GM18858 (cell line): ENCODE results near the gene SF3A1.

ENCODE experiments used
- ATAC-seq: cut with Tn5 transposase; IDR thresholded peaks from one replicate; pipeline ENCODE4 v1.9.1; 2021; ENCODE audit not compliant: unreplicated experiment

The SF3A1 gene

DNA sequence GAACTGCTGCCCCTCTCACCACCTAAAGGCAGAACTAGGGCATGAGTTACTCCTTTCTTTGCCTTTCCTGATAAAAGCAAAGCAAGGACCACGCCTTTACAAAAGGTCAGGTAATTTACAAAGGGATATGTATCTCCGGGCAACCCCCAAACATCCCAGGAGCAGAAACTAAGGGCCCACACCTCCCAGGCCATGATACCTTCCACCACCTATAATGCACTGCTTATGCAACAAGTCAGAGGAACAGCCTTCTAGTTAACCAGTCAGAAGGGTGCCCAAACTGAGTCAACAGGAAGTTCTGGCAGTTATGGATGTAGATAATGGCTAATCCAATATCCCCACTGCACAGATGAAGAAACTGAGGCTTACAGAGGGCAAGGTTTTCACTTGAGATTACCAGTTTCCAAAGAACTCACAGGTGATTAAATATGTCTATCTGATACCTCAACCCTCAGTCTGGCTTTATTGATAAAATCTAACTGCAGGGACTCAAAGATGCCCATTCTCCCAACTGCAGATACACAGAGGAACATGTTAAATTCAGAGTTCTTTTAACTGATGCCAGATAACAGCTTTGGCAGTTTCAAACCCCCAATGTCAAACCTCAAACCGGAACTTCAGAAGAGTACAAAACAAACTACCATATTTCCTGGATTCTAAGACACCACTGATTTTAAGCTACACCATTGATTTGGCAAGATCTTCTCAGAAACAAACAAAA, 50.6 kb downstream of the SF3A1 start:
- no peak for ATAC-seq

DNA sequence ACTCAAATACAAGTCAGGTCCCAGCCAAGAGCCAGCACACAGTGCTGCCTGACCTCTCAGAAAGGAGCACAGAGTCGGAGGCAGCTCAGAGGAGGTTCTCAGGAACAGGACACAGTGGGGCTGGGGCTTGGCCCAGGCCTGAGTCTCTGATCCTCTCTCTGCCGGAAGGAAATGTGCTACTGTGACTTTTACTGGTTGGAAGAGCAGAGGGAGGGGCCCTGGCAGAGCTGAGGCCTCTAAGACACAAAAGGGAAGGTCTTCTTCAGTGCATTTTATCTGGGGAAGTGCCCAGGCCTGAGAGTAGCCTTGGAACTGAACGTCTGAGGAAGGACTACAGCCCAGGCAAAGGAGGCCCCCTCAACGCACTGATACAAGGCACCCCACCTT, 51.2 kb downstream of the SF3A1 start:
- ATAC-seq: no peak

DNA sequence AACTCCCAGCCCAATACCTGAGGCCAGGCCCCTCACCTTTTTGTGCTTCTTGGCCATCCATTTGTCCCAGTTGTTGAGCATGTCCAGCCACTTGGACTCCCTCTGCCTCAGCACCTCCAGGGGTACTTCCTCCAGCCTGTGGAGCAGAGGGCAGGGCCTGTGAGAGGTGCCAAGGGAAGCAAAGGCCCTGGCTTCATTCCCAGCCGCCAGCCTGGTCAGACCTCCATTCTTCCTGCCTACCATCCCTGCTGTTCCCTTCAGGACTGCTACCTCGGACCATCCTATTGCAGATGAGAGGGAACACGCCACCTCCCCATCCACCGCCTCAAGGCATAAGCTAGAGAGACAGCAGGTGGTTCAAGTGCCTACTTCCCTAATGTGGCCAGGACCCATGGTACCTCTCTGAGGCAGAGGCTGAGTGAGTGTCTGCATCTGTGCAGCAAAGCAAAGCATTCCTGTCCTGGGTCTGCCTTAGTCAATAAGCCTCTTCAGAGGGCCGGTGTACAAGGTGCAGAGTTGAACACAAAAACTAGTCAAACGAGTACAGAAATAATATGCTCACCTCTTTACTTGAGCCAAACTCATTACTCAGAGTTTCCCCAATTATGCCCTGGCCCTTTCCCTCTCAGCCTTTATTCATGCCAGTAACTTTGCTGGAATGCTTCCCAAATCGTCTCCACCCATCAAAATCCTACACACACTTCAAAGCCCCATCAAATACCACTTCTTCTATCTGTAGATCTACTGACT, 52.0 kb downstream of the SF3A1 start:
- no peak for ATAC-seq

DNA sequence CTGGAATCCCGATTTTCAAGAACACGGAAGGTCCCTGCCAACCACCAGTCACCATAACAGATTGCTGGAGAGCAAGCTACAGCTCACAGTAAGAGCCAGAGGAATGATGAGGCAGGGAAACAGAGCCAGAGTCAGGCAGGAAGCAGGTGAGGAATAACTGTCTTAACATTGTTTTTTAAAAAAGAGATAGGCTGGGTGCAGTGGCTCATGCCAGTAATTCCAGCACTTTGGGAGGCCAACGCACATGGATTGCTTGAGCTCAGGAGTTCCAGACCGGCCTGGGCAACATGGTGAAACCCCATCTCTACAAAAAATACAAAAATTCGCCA, 53.9 kb downstream of the SF3A1 start:
- no peak for ATAC-seq

DNA sequence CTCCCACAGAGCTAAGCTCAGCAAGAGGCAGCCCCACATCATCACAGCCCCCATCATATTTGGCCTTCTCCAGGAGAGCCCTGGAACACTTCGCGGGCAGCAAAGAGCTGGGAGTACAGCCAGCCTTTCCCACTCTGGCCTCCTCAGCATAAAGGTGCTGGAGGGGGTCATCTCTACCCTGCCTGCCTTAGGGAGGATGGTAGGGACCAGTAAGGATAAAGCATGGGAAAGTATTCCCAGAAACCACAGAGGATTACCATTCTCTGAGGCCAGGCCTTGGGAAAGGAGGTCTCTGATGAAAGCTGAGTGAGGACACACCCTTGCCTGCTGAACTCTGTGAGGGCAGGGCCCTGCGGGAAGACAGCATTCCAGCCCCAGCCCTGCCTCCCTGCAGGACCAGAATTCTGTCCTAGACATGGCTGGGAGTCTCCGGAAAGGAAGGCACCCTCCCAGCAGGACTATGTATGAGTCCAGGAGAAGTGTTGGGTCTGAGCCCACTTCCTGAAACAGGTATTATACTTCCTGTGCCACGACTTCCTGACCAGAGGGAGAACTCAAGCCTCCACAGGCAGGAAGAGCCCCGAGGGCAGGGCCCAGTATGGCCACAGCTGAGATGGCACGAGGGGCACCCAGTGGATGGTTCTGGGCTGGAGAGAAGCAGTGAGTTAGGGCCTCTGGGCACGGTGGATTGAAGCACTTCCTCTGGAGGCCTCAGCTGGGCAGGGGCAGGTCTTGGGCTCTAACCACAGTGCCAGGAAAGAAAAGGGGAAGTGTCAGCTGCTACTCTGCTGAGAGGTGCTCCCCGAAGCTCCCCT, 54.5 kb downstream of the SF3A1 start:
- ATAC-seq: no peak

DNA sequence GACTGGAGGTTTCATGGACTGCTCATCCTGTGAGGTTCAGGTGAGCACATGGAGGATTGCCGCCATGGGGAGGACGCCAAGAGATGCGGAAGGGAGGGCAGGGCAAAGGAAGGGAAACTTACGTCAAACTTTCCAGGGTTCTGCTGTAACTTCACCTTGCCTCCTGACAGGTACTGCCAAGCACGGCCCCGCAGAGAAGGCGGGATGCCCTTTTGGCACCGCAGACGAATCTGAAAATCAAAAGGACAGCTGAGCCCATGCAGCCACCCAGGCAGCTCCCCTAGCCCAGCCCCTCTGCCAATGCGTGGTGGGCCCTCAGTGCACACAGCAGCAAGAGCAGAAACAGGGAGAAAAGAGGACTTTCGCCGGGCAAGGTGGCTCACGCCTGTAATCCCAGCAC, 57.4 kb downstream of the SF3A1 start:
- ATAC-seq: no peak

DNA sequence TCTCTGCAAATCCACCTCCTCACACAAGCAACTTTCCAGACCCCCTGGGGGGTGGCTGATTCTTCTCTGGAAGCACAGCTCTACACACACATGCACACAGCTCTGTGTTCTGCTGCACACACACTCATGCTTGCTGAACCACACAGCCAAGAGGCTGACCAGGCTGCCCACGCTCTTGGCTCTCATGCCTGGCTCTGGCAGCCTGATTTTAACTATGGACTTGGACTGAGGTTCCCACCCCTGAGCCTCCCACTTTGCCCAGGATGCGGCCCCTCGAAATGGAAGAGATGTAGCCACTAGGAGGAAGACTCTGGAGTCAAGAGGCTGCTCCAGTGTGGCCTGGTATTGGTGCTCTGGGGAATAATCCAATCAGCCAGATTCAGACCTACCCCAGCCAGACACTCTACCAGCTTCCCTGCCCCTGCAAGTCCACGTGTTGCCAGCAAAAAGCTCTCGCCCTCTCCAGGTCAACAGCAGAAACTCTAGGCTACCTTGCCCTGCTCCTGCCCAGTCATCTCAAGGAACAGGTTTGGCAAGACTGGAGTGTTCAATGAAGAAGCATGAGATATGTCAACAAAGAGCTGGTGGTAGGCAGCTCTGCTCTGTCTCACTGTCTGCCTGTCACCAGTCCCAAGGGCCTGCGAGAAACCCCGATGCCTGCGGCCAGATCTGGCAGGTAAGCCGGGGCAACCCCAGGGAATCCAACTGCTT, 58.5 kb downstream of the SF3A1 start:
- no peak for ATAC-seq

DNA sequence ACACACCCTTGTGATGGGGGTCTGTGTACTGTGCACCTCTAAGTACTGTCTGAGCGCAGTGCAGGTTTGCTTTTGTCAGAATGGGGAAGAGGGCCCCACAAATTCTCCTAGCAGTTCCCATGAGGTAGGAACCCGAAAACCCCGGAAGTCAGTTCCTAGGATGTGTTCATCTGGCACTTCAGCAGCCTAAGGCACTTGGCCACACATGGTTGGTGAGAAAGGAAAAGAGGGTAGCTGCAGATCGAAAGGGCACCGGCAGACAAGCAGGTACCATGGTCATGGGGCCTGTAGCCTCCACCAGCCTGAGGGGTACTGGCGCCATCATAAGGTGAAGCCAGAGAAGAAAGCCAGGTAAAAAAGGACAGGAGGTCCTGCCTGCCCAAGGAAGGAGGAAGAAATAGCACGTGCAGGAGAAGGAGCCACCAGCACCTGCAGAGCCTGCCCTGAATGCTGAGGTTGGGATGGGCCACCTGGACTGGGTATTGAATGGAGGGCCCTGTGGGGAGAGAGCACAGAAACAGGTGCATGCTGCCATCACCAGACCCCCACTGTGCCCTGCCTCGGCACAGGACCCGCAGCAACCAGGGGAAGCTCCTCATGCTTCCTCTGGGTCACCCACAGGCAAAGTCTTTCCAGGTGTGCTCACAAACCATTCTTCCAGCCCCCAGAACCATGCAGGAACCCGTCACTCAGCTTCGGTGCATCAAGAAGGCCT, 59.3 kb downstream of the SF3A1 start:
- no peak for ATAC-seq

DNA sequence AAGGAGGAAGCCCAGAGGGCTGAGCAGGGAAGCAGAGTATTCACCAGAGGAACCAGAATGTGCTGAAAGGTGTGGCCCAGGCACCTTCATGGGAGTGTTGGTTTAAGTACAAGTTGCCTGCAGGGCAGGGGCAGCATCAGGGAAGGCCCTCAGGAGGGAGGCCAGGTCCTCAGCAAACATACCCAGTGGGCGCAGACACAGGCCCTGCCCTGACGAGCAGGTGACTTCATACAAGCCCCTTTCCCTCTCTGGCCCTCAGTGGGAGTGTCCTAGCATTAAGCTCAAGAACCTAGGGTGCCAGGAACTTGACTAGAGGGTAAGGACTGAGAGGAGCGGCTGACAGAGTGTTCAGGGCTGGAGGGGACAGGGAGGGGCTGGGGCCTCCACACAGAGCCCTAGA, 59.9 kb downstream of the SF3A1 start:
- ATAC-seq: no peak

DNA sequence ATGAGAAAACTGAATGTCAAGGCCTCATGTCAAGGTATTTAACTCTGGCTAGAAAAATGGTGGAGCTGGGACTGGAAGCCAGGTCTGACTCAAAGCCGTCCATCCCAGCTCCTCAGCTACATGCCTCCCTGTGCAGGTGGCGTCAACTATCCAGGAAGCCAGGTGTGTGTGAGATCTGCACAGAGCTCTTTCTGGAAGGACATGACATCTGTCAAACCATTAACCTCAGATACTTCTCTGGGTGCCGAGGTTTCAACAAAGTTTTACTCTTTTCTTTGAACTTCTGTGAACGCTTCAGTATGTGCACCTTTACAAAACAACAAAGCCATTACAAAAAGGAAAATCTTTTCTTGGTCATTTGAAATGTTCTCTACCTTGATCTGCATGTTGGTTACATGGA, 60.4 kb downstream of the SF3A1 start:
- no peak for ATAC-seq

DNA sequence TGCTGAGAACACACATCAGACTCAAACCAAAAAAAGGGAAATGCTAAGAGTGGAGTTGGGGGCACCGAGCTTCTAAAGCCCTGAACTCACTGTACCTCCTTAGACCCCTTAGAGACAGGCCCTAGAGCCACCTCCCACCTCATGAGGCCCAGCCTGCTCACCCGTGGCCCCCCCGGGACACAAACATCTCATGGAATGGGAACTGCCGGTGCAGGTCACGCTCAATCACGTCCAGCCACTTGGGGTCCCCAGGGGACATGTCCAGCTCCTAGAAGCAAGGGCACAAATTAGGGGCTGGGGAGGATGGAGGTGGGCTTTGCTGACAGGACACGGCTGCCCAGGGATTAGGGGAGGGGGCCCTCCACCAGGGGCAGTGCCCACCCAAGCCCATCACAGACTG, 61.1 kb downstream of the SF3A1 start:
- ATAC-seq: no peak

DNA sequence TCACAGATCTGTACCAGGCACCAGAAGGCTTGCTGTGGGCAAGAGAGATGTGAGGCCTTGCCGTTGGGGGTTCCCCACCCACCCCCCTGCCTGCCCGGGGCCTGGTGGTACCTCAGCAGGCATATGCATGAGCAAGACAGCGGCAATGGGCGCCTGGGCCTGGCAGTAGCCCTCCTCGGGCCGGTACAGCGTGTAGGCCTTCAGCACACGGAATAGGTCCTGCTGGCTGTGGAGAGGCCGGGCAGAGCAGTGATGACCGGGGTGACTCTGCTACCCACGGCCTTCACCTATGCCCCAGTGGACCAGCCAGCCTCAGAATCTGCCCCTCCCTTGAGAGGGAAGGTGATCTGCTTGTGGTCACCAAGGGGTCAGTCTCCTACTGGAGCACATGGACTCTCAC, 61.9 kb downstream of the SF3A1 start:
- ATAC-seq: no peak

DNA sequence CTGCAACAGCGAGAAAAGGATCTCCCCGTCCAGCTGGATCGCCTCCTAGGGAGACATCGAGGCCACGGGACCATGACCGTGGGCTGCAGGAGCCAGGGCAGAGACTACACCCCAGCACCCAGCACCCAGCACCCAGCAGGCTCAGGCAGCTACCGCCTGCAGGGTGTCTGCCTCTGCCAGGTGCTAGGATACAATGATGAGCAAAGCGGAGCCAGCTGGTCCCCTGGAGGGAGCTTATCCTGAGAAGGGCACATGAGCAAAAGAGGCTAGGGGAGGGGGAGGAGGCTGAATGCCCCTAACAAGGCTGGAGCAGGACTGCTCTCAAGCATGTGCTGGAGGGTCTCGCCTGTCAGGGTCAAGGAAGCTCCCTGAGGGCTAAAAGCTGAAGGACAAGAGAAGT, 62.6 kb downstream of the SF3A1 start:
- no peak for ATAC-seq

DNA sequence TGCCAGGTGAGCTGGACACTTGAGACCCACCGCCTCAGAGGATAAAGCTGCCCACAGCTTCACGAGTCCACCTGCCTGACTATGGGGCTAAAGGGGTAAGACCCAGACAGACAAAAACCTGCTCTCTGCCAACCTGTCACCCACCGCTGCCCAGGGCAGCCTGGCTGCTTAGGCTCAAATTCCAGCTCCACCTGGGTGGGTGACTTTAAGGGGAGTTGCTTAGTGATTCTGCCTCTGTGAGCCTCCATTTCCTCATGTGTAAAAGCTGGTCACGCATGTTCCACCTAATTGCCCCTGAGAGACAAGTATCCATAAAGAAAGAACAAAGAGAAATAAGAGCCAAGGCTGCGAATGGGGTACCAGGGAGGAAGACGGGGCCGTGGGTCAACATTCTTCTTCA, 63.7 kb downstream of the SF3A1 start:
- no peak for ATAC-seq

DNA sequence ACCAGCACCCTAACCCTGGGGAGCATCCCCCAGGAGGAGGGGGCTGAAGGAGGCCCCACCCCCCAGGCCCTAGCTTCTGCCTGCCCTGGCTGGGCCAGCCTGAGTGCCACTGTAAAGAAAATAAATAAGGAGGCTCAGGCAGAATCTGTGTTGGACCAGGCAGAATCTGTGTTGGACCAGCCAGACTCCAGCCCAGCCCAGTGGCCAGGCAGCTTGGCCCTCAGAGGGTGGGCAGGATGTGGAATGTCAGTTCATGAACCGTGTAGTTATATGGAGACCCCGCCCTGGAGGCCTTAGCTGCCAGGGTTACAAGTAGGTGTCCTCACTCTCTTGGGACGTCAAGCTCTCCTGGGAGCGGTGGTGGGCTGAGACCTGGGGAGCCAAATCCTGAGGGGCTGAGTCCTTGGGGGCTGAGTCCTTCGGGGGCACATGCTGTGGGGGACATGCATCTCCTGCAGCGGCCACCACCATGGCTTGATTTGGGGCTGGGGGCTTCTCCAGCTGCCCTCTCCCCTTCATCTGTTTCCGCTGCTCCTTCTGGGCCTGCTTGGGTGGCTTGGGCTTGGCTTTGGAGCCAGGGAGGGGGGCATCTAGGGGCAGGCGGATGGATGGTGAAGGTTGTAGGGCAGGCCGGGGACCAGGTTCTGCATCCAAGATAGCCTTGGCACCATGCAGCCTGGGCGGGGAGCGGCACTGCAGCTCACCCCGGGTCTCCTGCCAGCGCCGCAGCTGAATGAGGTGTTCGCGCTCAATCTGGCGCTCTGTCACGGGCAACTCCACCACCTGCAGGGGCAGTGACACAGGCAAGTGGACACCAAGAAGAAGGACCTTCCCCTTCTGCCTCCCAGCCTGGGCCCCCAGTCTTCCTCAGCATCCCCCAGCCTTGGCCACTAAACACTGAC, 64.4 kb downstream of the SF3A1 start:
- ATAC-seq: no peak

DNA sequence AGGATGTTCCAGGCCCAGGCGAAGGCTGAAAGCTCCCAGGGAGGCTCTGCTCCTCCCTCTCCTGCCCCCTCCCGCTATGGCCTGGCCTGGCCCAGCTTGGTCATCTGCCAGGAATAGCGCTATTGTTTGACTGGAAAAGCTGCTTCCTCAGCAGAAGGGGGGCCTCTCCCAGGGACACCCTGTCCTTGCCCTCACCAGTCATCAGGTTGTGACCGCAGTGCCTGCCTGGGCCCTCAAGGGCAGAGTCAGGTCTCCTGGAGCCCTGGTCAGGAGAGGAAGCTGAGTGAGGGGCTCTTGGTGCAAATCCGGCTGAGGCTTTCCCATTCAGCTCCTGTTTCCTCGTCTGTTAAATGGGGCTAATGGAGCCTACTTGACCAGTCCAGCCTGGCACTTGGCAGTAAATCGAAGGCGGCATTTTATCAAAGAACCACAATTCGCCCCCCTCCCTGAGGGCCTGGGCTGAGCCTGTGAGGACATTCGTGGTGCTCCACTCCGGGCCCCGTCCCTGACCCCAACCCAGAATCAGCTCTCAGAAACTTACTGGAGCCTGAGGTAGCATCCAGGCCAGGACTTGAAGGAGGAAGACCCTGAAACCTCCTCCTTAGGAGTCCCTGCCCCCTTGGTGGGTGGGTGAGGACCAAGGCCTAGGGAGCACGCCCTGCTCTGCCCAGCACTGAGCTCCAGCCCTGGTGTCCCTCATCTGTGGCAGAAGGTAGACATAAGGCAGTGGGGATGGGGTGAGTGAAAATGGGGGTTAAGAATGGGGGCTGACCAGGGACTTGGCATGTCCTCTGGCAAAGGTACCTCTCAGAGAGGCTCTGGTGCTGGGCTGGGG, 65.4 kb downstream of the SF3A1 start:
- no peak for ATAC-seq

DNA sequence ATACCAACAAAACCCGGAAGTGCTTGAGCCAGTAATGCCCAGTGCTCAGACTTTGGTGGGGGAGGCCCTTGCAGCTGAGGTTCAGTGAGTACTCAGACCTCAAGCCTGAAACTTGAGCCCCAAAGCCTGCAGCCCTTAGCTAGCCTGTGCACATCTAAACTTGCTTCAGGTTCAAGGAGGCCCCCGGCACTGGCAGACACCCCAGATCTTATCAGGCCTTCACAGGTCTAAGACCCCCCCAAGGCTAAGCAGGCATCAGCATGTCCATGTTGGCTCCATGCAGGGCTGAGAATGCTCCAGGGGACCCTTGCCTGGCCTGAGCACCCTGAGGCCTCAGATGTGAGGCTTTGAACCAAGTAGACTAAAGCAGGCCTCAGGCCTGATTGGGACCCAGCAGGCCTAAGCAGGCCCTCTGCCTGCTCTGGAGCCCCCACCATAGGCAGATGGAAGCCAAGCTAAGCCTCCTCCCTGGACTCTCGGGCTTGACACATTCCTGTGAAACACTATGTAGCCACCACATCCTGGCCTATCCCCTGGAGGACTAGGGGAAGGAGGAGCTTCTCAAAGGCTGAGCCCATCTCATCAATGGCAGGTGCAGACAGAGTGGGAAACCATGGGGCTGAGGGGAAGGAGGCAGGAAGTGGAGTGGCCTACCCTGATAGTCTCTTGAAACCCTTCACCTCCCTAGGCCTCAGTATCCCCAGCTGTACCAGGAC, 66.2 kb downstream of the SF3A1 start:
- no peak for ATAC-seq

DNA sequence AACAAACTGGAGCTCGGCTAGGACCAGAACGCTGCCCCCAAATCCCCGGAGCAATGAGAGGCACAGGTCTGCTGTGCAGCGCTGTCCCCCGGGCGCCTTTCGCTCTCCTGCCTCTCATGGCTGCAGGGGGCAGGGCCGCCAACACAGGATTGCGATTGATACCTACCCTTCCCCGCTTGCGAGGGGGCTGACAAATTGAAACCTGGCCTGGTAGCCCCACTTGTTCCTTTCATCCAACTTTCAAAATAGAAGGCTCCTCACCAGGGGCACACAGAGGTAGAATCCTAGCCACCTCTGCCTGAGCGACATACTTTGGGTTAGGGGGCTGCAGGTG, 66.7 kb downstream of the SF3A1 start:
- no peak for ATAC-seq
